Liver (tissue), 9 donors: Measurements from ENCODE around the gene IFIT1. TPM values are rescaled to one million over a fixed set of nuclear protein-coding genes. Genes with fewer than 3 reads are reported as not detected.

Source experiments
- DNase-seq: peaks from one replicate; pipeline ENCODE4 v3.0.0-alpha.2; 2017; ENCODE audit warnings: low spot score
- H3K27ac ChIP-seq, 2 donors: one replicate each; pipeline ENCODE4 v1.7.0; 2013; ENCODE audit warnings: inconsistent platforms in 2 of 2, low read length in 2 of 2, control low read depth in 1 of 2, low read depth in 1 of 2, mild to moderate bottlenecking in 1 of 2
- H3K27me3 ChIP-seq, 4 donors: one replicate each; pipeline versions ENCODE4 v1.6.1 to v1.7.0; 2013; ENCODE audit warnings: low read length in 3 of 4, inconsistent platforms in 1 of 4, mild to moderate bottlenecking in 1 of 4, moderate library complexity in 1 of 4; ENCODE audit not compliant: control insufficient read depth in 4 of 4, insufficient read depth in 4 of 4
- H3K36me3 ChIP-seq, 4 donors: one replicate each; pipeline versions ENCODE4 v1.6.1 to v1.7.0; 2013; ENCODE audit warnings: low read length in 3 of 4, mild to moderate bottlenecking in 3 of 4, low read depth in 1 of 4, moderate library complexity in 1 of 4; ENCODE audit not compliant: control insufficient read depth in 4 of 4, insufficient read depth in 3 of 4
- H3K4me1 ChIP-seq, 4 donors: one replicate each; pipeline versions ENCODE4 v1.6.1 to v1.7.0; 2013; ENCODE audit warnings: low read length in 3 of 4, mild to moderate bottlenecking in 3 of 4, moderate library complexity in 1 of 4; ENCODE audit not compliant: control insufficient read depth in 4 of 4, insufficient read depth in 4 of 4
- H3K4me3 ChIP-seq, 3 donors: one replicate each; pipeline versions ENCODE4 v1.6.1 to v1.7.0; 2013; ENCODE audit warnings: low read length in 3 of 3, control low read depth in 1 of 3, low read depth in 1 of 3, mild to moderate bottlenecking in 1 of 3
- H3K9ac ChIP-seq, 2 donors: one replicate each; pipeline ENCODE4 v1.7.0; 2013; ENCODE audit warnings: low read length in 2 of 2, mild to moderate bottlenecking in 2 of 2, moderate library complexity in 2 of 2, control low read depth in 1 of 2, low read depth in 1 of 2
- H3K9me3 ChIP-seq, 4 donors: one replicate each; pipeline versions ENCODE4 v1.6.1 to v1.7.0; 2013; ENCODE audit warnings: low read length in 3 of 4; ENCODE audit not compliant: control insufficient read depth in 4 of 4
- CTCF ChIP-seq: fragments of 150-350 bp; IDR thresholded peaks from 2 replicates; pipeline ENCODE4 v1.5.1; 2017; ENCODE audit warnings: improper control_type of control experiment, low read depth, low read length; ENCODE audit not compliant: missing input control
- EGR1 ChIP-seq, 2 donors: IDR thresholded peaks; 2 replicates each; pipeline ENCODE4 v1.6.1; 2016 to 2018; ENCODE audit warnings: antibody characterized with exemption in 2 of 2, low read depth in 2 of 2
- FOXA1 ChIP-seq: IDR thresholded peaks from 2 replicates; pipeline ENCODE4 v1.6.1; 2016; ENCODE audit warnings: antibody characterized with exemption
- FOXA2 ChIP-seq: IDR thresholded peaks from 2 replicates; pipeline ENCODE4 v1.6.1; 2016; ENCODE audit warnings: antibody characterized with exemption
- HNF4A ChIP-seq, 2 donors: conservative IDR thresholded peaks; 2 replicates each; pipeline ENCODE4 v1.6.1; 2016; ENCODE audit warnings: antibody characterized with exemption in 2 of 2, mild to moderate bottlenecking in 2 of 2
- HNF4G ChIP-seq: IDR thresholded peaks from 2 replicates; pipeline ENCODE4 v1.6.1; 2016; ENCODE audit warnings: antibody characterized with exemption
- JUND ChIP-seq, 2 donors: IDR thresholded peaks; 2 replicates each; pipeline ENCODE4 v1.6.1; 2016; ENCODE audit warnings: antibody characterized with exemption in 2 of 2
- NR2F2 ChIP-seq: IDR thresholded peaks from 2 replicates; pipeline ENCODE4 v1.6.1; 2016; ENCODE audit warnings: antibody characterized with exemption
- RAD21 ChIP-seq, 2 donors: IDR thresholded peaks; 2 replicates each; pipeline ENCODE4 v1.6.1; 2016; ENCODE audit warnings: antibody characterized with exemption in 2 of 2, mild to moderate bottlenecking in 2 of 2
- REST ChIP-seq: IDR thresholded peaks from 2 replicates; pipeline ENCODE4 v1.6.1; 2016; ENCODE audit warnings: antibody characterized with exemption, mild to moderate bottlenecking
- RXRA ChIP-seq, 2 donors: IDR thresholded peaks; 2 replicates each; pipeline ENCODE4 v1.6.1; 2017 to 2018; ENCODE audit warnings: antibody characterized with exemption in 2 of 2, mild to moderate bottlenecking in 1 of 2
- SP1 ChIP-seq: IDR thresholded peaks from 2 replicates; pipeline ENCODE4 v1.6.1; 2018; ENCODE audit warnings: antibody characterized with exemption, mild to moderate bottlenecking
- TAF1 ChIP-seq: conservative IDR thresholded peaks from 2 replicates; pipeline ENCODE4 v1.6.1; 2016; ENCODE audit warnings: antibody characterized with exemption, mild to moderate bottlenecking
- YY1 ChIP-seq: IDR thresholded peaks from 2 replicates; pipeline ENCODE4 v1.6.1; 2016; ENCODE audit warnings: antibody characterized with exemption, mild to moderate bottlenecking
- WGBS: extraction: QIAGEN DNeasy Blood & Tissue Kit; methylation state at CpG from one replicate; pipeline ENCODE4 v1.1.7; 2013; 5-methylcytosine and 5-hydroxymethylcytosine counted together
- polyA plus RNA-seq, 2 donors: library from polyadenylated mRNA; stranded (reverse) in 1 of 2; unstranded in 1 of 2; fragments of 200-250 nt in 1 of 2; fragments of >200 nt in 1 of 2; fragmentation: Nextera tagmentation in 1 of 2; extraction: Ambion mirVana in 1 of 2; gene quantifications; one replicate each; pipeline versions ENCODE4 v1.2.1 to v1.2.3, GENCODE V29; 2013 to 2015
- total RNA-seq, 2 donors: library from RNA; depleted of rRNA; stranded (reverse); fragments of >200 nt; gene quantifications; one replicate each; pipeline ENCODE4 v1.2.3, GENCODE V29; 2014
- TF ChIP-seq, protein P1 (sequence below): IDR thresholded peaks from 2 replicates; pipeline ENCODE4 v1.6.1; 2016; ENCODE audit warnings: antibody characterized with exemption
- donor health status: healthy.
- donor health status: healthy.
- donor health status: healthy.
- donor health status: healthy.
- donor health status: healthy.

Gene IFIT1
- total and polyA plus RNA-seq, 4 donors: 8.1 to 17.5 (median 11.6) TPM

DNA sequence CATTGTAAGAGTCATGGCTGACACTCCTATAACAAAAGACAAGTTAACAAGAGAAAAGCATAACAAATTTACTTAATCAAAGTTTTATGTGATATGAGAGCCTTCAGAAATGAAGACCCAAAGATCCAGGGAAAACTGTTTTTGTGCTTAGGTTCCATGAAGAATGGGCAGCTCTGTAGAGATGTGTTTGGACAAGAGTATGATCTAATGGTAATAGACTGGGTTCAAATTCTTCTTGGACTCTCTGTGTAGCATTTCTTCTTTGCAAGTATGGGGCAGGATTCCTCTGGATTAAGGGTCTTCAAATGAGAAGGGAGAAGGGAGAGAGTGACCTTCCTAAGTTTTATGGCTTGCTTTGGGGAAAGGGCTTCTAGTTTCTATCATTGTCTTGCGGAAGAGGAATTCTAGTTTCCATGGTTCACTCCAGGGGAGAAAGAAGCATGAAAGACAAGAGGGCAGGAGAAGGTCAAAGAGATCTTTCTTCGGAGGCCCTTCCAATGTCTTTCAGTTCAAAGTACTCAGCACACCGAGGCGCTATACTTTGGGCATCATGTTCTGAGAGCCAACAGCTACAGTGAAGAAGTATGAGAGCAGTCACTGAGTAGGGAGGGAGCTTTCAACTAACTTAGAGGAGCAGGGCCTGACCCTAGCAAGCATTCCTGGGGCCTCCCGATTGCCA lies 49.2 kb upstream of the IFIT1 start:
- no peak overlapping the region for H3K4me3 ChIP-seq
- peaks cover 9 to 18% (median 14%) of the 10 kb centered on the region in 4 donors for H3K36me3 ChIP-seq
- TF ChIP-seq NR2F2: no peak
- no peak for TF ChIP-seq RAD21 (IDR thresholded peaks at IDR 0.05)
- no peak for TF ChIP-seq FOXA1
- TF ChIP-seq HNF4A (conservative IDR thresholded peaks at IDR 0.05): no peak
- no peak for TF ChIP-seq YY1
- no peak for TF ChIP-seq RXRA (IDR thresholded peaks at IDR 0.05)
- no peak for TF ChIP-seq TAF1
- no peak for TF ChIP-seq CTCF
- no peak for TF ChIP-seq REST
- no peak for TF ChIP-seq EGR1 (IDR thresholded peaks at IDR 0.05; ENCODE audit: low read depth in 2 of 2)
- TF ChIP-seq FOXA2: no peak
- no peak for TF ChIP-seq HNF4G
- TF ChIP-seq, protein P1, sequence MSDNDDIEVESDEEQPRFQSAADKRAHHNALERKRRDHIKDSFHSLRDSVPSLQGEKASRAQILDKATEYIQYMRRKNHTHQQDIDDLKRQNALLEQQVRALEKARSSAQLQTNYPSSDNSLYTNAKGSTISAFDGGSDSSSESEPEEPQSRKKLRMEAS: no peak
- WGBS: 95% methylated on average over 5 of the region's 5 CpGs
- no peak overlapping the region for H3K9ac ChIP-seq
- H3K27me3 ChIP-seq: no peaks in the 10 kb centered on the region
- no peaks in the 10 kb centered on the region for H3K9me3 ChIP-seq
- DNase-seq: no peak
- no peak overlapping the region for H3K27ac ChIP-seq
- peaks cover 6 to 25% (median 17%) of the 10 kb centered on the region in 4 donors for H3K4me1 ChIP-seq

DNA sequence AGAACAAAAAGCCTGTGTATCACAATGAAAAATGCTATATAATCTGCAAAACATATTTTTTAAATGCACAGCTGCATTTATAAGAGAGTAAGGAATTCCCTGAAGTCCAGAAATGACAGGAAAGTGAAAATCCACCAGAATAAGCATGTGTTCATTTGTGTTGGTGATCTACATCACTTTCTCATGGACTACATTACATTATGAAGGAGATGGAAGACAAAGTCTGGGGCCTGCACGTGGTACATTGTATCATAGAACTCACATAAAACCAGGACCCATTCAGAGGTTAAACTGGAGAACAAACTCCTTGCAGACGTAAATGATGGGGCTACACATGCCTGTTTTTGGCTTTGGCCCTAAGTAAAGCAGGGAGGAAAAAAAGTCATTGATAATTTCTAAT lies 48.3 kb upstream of the IFIT1 start:
- 67% methylated on average over 2 of the region's 2 CpGs for WGBS

More for the DNA sequence above, 48.3 kb upstream of the IFIT1 start:
- Histone ChIP-seq H3K4me3 (no peak overlapping the region), H3K9me3 (no peaks in the 10 kb centered on the region), H3K36me3 (peaks cover 3 to 9% (median 8%) of the 10 kb centered on the region in 4 donors), H3K9ac (no peak overlapping the region), H3K4me1 (peaks cover 9 to 31% (median 21%) of the 10 kb centered on the region in 4 donors), H3K27me3 (no peaks in the 10 kb centered on the region), H3K27ac (no peak overlapping the region)
- no peak for DNase-seq
- TF ChIP-seq CTCF (no peak), RXRA (IDR thresholded peaks at IDR 0.05) (no peak), SP1 (no peak), FOXA2 (no peak), RAD21 (IDR thresholded peaks at IDR 0.05) (no peak), HNF4A (conservative IDR thresholded peaks at IDR 0.05) (no peak), JUND (IDR thresholded peaks at IDR 0.05) (no peak)
- TF ChIP-seq, protein P1: no peak
